HG03432 (cell line): ENCODE measurements around the gene FAM76A.

Source experiments
- ATAC-seq: cut with Tn5 transposase; IDR thresholded peaks from one replicate; pipeline ENCODE4 v1.9.1; 2021; ENCODE audit warnings: mild to moderate bottlenecking, moderate library complexity; ENCODE audit not compliant: unreplicated experiment

FAM76A gene

GRCh38 chr1:27719286-27720251, 6.2 kb upstream of the FAM76A start:
- no peak for ATAC-seq

GRCh38 chr1:27724961-27725373, 794 bp upstream of the FAM76A start:
- no peak for ATAC-seq

- peak; percentile 33 for ATAC-seq
Measured at GRCh38 chr1:27726173-27727044, 648 bp downstream of the FAM76A start.

- no peak for ATAC-seq
Measured at GRCh38 chr1:27727126-27727525, 1.4 kb downstream of the FAM76A start.

- ATAC-seq: no peak
Measured at GRCh38 chr1:27736252-27736651, 10.5 kb downstream of the FAM76A start.

- no peak for ATAC-seq
Measured at GRCh38 chr1:27741121-27741520, 15.4 kb downstream of the FAM76A start.

- ATAC-seq: no peak
Measured at GRCh38 chr1:27744556-27744955, 18.8 kb downstream of the FAM76A start.

GRCh38 chr1:27745466-27745865, 19.7 kb downstream of the FAM76A start:
- ATAC-seq: no peak

- no peak for ATAC-seq
Measured at GRCh38 chr1:27752360-27752759, 26.6 kb downstream of the FAM76A start.

- no peak for ATAC-seq
Measured at GRCh38 chr1:27755286-27755685, 29.5 kb downstream of the FAM76A start.

GRCh38 chr1:27755865-27756264, 30.1 kb downstream of the FAM76A start:
- no peak for ATAC-seq

GRCh38 chr1:27759236-27759635, 33.5 kb downstream of the FAM76A start:
- no peak for ATAC-seq

- no peak for ATAC-seq
Measured at GRCh38 chr1:27760426-27760825, 34.7 kb downstream of the FAM76A start.

- ATAC-seq: no peak
Measured at GRCh38 chr1:27762033-27762432, 36.3 kb downstream of the FAM76A start.

- no peak for ATAC-seq
Measured at GRCh38 chr1:27763358-27763757, 37.6 kb downstream of the FAM76A start.

- ATAC-seq: no peak
Measured at GRCh38 chr1:27770293-27770830, 44.6 kb downstream of the FAM76A start.

GRCh38 chr1:27772036-27772931, 46.5 kb downstream of the FAM76A start:
- no peak for ATAC-seq

GRCh38 chr1:27772932-27773825, 47.4 kb downstream of the FAM76A start, which contains the start of gene STX12:
STX12 (plus strand) TSS chr1:27773219; CDS start chr1:27773308, 89 bp downstream.
- ATAC-seq: peak; percentile 90

- no peak for ATAC-seq
Measured at GRCh38 chr1:27773826-27774445, 48.2 kb downstream of the FAM76A start.
